Measurements from ENCODE around the gene MTF2. TPM values are rescaled to one million over a fixed set of nuclear protein-coding genes. Genes with fewer than 3 reads are reported as not detected.
"Not testable (repeated sequence)": the region's sequence is repeated elsewhere in the genome, so short reads cannot be mapped to it uniquely, and the experiment has no call there.

MTF2 gene
- total RNA-seq, 2 donors from 2014 or later, result 37.7 to 42.4 TPM

DNA sequence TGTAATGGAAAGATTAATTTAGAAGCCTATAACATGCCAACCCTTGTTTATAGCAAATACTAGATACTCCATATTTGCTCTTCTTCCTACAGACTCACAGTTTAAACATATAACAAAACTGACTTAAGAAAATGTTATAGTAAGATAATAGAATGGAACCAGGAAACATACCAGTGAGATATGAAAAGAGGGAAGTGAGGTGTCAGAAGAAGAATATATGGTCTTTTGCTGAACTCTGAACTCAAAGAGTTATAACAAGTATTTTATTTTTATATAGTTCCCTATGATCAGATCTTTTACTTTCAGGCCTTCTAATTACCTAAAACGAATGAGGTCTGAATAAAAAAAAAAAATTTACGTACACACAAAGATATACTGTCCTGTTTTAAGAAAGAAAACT, 80.3 kb downstream of the MTF2 start:
- Mint-ChIP-seq H3K36me3 (ENCODE audit: low read depth) (no peaks in the 10 kb centered on the region), H3K27me3 (no peaks in the 10 kb centered on the region), H3K27ac (no peak overlapping the region), H3K4me3 (no peak overlapping the region), H3K4me1 (peaks cover 23% of the 10 kb centered on the region)
- no peak for DNase-seq
- no peak for ATAC-seq
- no peaks in the 10 kb centered on the region for H3K9me3 ChIP-seq (ENCODE audit: control insufficient read depth, low read length, poor library complexity, severe bottlenecking)

DNA sequence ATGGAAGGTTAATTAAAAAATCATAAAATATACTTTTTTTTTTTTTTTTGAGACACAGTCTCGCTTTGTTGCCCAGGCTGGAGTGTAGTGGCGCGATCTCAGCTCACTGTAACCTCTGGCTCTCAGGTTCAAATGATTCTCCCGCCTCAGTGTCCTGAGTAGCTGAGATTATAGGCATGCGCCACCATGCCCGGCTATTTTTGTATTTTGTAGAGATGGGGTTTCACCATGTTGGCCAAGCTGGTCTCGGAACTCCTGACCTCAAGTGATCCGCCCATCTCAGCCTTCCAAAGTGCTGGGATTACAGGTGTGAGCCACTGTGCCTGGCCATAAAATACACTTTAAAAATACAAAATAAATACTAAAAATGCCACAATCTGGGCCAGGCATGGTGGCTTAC, 84.2 kb downstream of the MTF2 start:
- H3K9me3 ChIP-seq (ENCODE audit: control insufficient read depth, low read length, poor library complexity, severe bottlenecking); H3K27me3 Mint-ChIP-seq; H3K4me3 Mint-ChIP-seq; H3K27ac Mint-ChIP-seq; DNase-seq; ATAC-seq; H3K36me3 Mint-ChIP-seq (ENCODE audit: low read depth): not testable (repeated sequence)
- H3K4me1 Mint-ChIP-seq, result peaks cover 27% of the 10 kb centered on the region

DNA sequence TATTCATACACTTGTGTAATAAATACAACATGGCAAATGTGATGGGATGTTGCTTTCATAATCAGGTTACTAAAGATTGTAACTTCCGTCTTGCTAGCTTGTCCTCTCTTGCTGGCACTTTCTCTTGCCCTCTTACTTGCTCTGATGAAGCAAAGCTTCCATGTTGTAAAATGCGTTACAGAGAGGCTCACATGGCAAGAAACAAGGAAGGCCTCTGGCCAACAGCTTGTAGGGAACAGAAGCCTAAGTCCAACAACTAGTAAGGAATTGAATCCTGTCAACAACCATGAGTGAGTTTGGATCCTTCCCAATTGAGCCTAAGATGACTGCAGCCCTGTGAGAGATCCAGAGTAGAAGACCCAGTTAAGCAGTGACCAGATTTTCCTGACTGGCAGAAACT, 85.7 kb downstream of the MTF2 start:
- ATAC-seq, result no peak
- H3K4me3 Mint-ChIP-seq, result no peak overlapping the region
- peaks cover 34% of the 10 kb centered on the region for H3K4me1 Mint-ChIP-seq
- H3K27me3 Mint-ChIP-seq, result no peaks in the 10 kb centered on the region
- peaks cover 3% of the 10 kb centered on the region for H3K36me3 Mint-ChIP-seq (ENCODE audit: low read depth)
- H3K27ac Mint-ChIP-seq, result peak overlapping the region; percentile 48
- DNase-seq, result no peak
- no peaks in the 10 kb centered on the region for H3K9me3 ChIP-seq (ENCODE audit: control insufficient read depth, low read length, poor library complexity, severe bottlenecking)

DNA sequence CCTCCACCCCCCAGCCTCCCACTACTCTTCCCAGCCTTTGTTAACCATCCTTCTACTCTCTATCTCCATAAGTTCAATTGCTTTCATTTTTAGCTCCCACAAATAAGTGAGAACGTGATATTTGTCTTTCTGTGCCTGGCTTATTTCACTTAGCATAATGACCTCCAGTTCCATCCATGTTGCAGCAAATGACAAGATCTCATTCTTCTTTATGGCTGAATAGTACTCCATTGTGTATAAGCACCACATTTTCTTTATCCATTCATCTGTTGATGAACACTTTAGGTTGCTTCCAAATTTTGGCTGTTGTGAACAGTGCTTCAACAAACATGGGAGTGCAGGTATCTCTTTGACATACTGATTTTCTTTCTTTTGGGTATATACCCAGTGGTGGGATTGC, 86.8 kb downstream of the MTF2 start:
- not testable (repeated sequence) for DNase-seq; H3K4me3 Mint-ChIP-seq; ATAC-seq; H3K27ac Mint-ChIP-seq; H3K27me3 Mint-ChIP-seq; H3K36me3 Mint-ChIP-seq (ENCODE audit: low read depth); H3K9me3 ChIP-seq (ENCODE audit: control insufficient read depth, low read length, poor library complexity, severe bottlenecking)
- H3K4me1 Mint-ChIP-seq, result peaks cover 37% of the 10 kb centered on the region

DNA sequence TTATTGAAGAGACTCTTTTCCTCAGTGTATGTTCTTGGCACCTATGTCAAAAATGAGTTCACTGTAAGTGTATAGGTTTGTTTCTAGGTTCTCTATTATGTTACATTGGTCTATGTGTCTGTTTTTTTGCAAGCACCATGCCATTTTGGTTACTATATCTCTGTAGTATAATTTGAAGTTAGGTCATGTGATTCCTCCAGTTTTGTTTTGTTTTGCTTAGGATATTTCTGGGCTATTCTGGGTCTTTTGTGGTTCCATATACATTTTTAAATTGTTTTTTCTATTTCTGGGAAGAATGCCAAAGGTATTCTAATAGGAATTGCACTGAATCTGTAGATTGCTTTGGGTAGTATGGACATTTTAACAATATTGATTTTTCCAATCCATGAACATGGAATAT, 87.9 kb downstream of the MTF2 start:
- no peak for DNase-seq
- Mint-ChIP-seq H3K27me3 (no peaks in the 10 kb centered on the region), H3K36me3 (ENCODE audit: low read depth) (peaks cover 3% of the 10 kb centered on the region), H3K4me3 (no peak overlapping the region), H3K27ac (peak overlapping the region; percentile 1), H3K4me1 (peaks cover 42% of the 10 kb centered on the region)
- no peak for ATAC-seq
- H3K9me3 ChIP-seq (ENCODE audit: control insufficient read depth, low read length, poor library complexity, severe bottlenecking), result no peaks in the 10 kb centered on the region

DNA sequence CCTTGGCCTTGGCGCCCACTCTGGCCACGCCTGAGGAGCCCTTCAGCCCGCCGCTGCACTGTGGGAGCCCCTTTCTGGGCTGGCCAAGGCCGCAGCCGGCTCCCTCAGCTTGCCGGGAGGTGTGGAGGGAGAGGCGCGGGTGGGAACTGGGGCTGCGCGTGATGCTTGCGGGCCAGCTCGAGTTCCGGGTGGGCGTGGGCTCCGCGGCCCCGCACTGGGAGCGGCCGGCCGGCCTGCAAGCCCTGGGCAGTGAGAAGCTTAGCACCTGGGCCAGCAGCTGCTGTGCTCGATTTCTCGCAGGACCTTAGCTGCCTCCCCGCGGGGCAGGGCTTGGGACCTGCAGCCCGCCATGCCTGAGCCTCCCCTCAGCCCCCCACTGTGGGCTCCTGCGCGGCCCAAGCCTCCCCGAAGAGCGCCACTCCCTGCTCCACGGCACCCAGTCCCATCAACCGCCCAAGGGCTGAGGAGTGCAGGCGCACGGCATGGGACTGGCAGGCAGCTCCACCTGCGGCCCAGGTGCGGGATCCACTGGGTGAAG, 91.1 kb downstream of the MTF2 start:
- not testable (repeated sequence) for DNase-seq; ATAC-seq; H3K27ac Mint-ChIP-seq; H3K36me3 Mint-ChIP-seq (ENCODE audit: low read depth); H3K27me3 Mint-ChIP-seq; H3K9me3 ChIP-seq (ENCODE audit: control insufficient read depth, low read length, poor library complexity, severe bottlenecking); H3K4me3 Mint-ChIP-seq
- peaks cover 44% of the 10 kb centered on the region for H3K4me1 Mint-ChIP-seq

DNA sequence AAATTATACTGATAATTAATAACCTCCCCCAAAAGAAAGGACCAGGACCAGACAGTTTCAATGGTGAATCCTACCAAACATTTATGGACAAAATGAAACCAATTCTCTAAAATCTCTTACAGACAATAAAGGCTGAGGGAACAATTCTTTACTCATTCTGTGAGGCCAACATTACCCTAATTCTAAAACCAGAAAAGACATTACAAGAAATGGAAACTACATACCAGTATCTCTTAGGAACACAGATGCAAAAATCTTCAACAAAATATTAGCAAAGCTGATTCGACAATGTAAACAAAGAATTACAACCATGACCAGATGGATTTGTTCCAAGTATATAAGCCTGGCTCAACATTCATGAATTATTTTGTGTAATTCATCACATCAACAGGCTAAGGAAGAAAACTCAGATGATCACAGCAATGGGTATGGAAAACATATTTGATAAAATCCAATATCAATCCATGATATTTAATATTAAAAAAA, 92.5 kb downstream of the MTF2 start:
- ATAC-seq, result no peak
- H3K27me3 Mint-ChIP-seq, result no peaks in the 10 kb centered on the region
- H3K4me1 Mint-ChIP-seq, result peaks cover 45% of the 10 kb centered on the region
- peaks cover 7% of the 10 kb centered on the region for H3K36me3 Mint-ChIP-seq (ENCODE audit: low read depth)
- H3K9me3 ChIP-seq (ENCODE audit: control insufficient read depth, low read length, poor library complexity, severe bottlenecking), result no peaks in the 10 kb centered on the region
- no peak for DNase-seq
- H3K4me3 Mint-ChIP-seq, result peak overlapping the region; percentile 89
- H3K27ac Mint-ChIP-seq, result peak overlapping the region; percentile 79

DNA sequence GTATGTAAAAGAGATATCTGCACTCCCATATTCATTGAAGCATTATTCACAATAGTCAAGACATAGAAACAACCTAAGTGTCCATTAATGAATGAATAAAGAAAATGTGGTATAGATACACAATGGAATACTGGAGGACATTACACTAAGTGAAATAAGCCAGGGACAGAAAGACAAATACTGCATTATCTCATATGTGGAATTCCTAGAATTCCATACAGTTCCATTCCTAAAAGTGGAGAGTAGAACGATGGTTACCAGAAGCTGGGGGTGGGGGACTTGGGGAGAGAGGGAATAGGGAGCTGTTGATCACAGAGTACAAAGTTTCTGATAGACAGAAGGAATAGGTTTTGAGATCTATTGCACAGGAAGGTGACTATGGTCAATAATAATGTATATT, 93.7 kb downstream of the MTF2 start:
- ATAC-seq (no peak), DNase-seq (no peak)
- no peak overlapping the region for H3K27ac Mint-ChIP-seq
- H3K4me1 Mint-ChIP-seq, result peaks cover 46% of the 10 kb centered on the region
- no peaks in the 10 kb centered on the region for H3K9me3 ChIP-seq (ENCODE audit: control insufficient read depth, low read length, poor library complexity, severe bottlenecking)
- peaks cover 7% of the 10 kb centered on the region for H3K36me3 Mint-ChIP-seq (ENCODE audit: low read depth)
- H3K27me3 Mint-ChIP-seq, result no peaks in the 10 kb centered on the region
- H3K4me3 Mint-ChIP-seq, result peak overlapping the region; percentile 71

DNA sequence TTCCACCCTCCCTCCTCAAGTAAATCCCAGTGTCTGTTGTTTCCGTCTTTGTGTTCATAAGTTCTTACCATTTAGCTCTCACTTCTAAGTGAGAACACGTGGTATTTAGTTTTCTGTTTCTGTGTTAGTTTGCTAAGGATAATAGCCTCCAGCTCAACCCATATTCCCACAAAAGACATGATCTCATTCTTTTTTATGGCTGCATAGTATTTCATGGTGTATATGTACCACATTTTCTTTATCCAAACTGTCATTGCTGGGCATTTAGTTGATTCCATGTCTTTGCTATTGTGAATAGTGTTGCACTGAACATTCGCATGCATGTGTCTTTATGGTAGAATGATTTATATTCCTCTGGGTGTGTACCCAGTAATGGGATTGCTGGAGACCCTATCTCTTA, 95.6 kb downstream of the MTF2 start:
- not testable (repeated sequence) for H3K27me3 Mint-ChIP-seq

DNA sequence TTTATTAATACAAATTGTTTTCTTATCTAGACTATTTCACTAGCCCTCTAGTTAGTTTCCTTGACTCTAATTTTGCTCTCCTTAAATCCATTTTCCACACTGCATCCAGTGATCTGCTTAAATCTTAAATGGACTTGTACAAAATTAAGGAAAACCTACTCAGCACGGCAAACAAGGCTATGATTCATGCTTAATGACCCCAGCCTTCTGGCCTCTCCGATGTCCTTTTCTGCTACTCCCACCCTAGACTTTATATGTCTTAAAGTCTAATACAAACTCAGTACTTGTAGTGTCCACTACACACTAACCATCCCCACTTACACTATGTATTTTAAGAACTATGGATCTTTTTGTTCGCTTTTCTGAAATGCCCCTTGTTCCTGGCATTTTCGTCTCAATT, 98.9 kb downstream of the MTF2 start:
- DNase-seq (no peak), ATAC-seq (no peak)
- no peaks in the 10 kb centered on the region for H3K27me3 Mint-ChIP-seq
- peaks cover 38% of the 10 kb centered on the region for H3K4me1 Mint-ChIP-seq
- H3K36me3 Mint-ChIP-seq (ENCODE audit: low read depth), result peaks cover 7% of the 10 kb centered on the region
- peak overlapping the region; percentile 98 for H3K27ac Mint-ChIP-seq
- H3K4me3 Mint-ChIP-seq, result peak overlapping the region; percentile 99
- no peaks in the 10 kb centered on the region for H3K9me3 ChIP-seq (ENCODE audit: control insufficient read depth, low read length, poor library complexity, severe bottlenecking)

More for the DNA sequence above, 95.6 kb downstream of the MTF2 start:
- DNase-seq; H3K36me3 Mint-ChIP-seq (ENCODE audit: low read depth); H3K4me3 Mint-ChIP-seq; H3K27ac Mint-ChIP-seq; ATAC-seq; H3K9me3 ChIP-seq (ENCODE audit: control insufficient read depth, low read length, poor library complexity, severe bottlenecking): not testable (repeated sequence)
- peaks cover 54% of the 10 kb centered on the region for H3K4me1 Mint-ChIP-seq

DNA sequence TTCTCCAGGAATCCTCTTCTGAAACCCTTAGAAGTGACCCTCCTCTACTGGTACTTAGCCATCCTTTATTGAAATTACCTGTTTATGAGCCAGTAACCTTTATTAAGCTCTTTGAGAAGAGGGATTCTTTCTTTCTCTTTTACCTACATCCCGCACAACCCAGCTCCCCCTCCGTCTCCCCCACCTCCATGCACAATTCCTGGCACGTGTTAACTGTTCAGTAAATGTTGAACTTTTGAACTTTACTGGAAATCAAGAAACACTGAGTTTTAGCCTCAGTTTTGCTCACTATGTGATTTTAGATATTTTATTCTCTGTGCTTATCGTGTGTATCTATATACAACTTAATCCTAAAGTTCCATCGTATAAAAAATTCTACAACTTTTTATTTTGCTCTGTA, 99.3 kb downstream of the MTF2 start:
- Mint-ChIP-seq H3K27me3 (no peaks in the 10 kb centered on the region), H3K36me3 (ENCODE audit: low read depth) (peaks cover 7% of the 10 kb centered on the region), H3K4me3 (peak overlapping the region; percentile 99), H3K27ac (peak overlapping the region; percentile 98), H3K4me1 (peaks cover 38% of the 10 kb centered on the region)
- ATAC-seq (no peak), DNase-seq (no peak)
- no peaks in the 10 kb centered on the region for H3K9me3 ChIP-seq (ENCODE audit: control insufficient read depth, low read length, poor library complexity, severe bottlenecking)

DNA sequence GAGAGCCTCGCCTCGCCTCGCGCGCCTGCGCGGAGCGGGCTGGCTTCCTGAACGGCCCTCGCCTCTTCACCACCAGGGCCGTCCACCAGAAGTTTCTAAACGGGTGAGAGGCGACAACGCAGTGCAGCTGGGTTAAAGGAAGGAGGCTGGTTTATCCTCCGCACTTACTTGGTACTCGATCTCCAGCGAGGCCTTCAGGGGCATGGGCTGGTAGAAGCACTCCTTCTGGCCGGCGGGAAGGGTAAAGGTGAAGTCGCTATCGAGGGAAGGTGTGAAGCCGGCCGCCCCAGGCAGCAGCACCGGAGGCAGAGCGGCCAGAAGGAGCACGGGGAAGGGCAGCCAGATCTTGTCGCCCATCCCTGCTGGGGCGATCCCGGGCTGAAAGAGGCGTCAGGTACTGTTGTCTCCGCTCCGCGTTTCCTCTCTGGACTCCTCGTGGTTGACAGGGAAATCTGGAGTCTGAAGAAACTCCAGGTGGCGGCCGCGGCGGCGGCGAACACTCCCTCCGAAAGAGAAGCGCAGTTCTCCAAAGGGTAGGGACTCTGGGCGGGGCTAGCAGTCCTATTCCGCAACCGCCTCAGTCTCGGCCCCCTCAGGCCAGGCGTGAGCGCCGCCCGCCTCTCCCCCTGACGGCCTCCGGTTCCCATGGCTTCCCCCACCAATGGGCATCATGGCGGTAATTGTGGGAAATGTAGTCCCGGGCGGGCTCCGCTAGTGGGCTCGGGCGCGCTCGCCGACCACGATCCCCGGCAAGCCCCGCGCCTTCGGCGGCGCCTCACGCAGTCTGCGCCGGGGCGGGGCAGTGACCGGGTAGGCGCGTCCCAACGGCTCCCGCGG, 101.0 kb downstream of the MTF2 start, which contains the start of gene TMED5:
TMED5 (minus strand) TSS at position 528 of the 837 bp plus-strand sequence; CDS start at position 357, 171 bp downstream.
- peak; percentile 82 for ATAC-seq
- DNase-seq, result peak; percentile 93 to 94 (median 94)
- Mint-ChIP-seq H3K4me3 (peak within 1 kb of the TSS; percentile 99), H3K36me3 (ENCODE audit: low read depth) (peaks cover 4% of the 10 kb centered on the region), H3K27me3 (no peaks in the 10 kb centered on the region), H3K27ac (peak within 1 kb of the TSS; percentile 98), H3K4me1 (peaks cover 38% of the 10 kb centered on the region)
- no peaks in the 10 kb centered on the region for H3K9me3 ChIP-seq (ENCODE audit: control insufficient read depth, low read length, poor library complexity, severe bottlenecking)

DNA sequence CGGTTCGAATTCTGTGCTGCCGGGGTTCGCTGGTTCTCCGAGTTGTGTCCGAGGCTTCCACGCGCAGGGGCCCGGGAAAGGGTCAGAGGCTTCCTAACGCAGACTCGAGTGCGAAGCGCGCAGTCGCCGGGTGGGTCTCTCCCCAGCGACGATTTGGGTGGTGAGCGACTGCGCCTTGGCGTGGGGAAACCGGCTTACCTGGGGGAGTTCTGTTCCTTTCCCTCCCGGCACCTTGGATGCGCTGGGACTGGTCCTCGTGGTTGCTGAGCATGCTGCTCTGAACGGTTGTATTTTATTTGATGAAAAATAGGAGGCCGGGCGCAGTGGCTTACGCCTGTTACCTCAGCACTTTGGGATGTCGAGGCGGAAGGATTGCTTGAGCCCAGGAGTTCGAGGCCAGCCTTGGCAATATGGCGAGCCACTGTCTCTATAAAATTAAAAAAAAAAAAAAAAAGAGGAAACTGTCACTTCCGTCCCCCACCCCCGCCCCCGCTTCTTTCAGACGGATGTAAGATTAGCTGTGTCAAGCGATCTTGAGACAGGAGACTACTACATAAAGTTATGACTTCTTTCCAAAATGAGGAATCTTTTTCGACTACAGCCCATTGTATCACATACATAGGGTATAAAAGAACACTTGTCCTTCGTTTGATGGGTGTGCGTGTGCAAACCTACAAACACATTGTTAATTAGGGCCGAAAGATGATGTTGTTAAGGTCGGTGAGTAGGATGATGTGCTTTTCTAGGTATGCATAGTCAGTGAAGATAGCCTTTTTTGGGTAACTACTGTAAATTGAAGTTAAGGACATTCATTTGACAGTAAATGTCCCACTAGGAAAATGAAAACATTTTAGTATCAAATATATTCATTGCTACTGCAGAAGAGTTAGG, 101.9 kb downstream of the MTF2 start, which contains the start of gene CCDC18:
CCDC18 (plus strand) TSS at position 2 of the 891 bp plus-strand sequence. CDS start 2,638 bp downstream, outside the sequence.
- DNase-seq (peak in 2 of 3 donors; percentile 43 to 53), ATAC-seq (peak; percentile 48)
- H3K9me3 ChIP-seq (ENCODE audit: control insufficient read depth, low read length, poor library complexity, severe bottlenecking), result no peaks in the 10 kb centered on the region
- peak within 1 kb of the TSS; percentile 98 for H3K27ac Mint-ChIP-seq
- H3K36me3 Mint-ChIP-seq (ENCODE audit: low read depth), result peaks cover 4% of the 10 kb centered on the region
- peaks cover 40% of the 10 kb centered on the region for H3K4me1 Mint-ChIP-seq
- H3K4me3 Mint-ChIP-seq, result peak within 1 kb of the TSS; percentile 99
- H3K27me3 Mint-ChIP-seq, result no peaks in the 10 kb centered on the region

Measured in T-helper 17 cell (primary cell).